Colonic mucosa (tissue), 4 donors: ENCODE measurements around the gene ESYT2. TPM values are rescaled to one million over a fixed set of nuclear protein-coding genes. Genes with fewer than 3 reads are reported as not detected.
A peak's percentile ranks its signal among the peaks of the same experiment; 100 is the strongest.

Experiments
- DNase-seq: peaks from one replicate; pipeline ENCODE4 v3.0.0-alpha.2; 2020
- H3K27ac ChIP-seq: fragments of 200-600 bp; one replicate; pipeline ENCODE4 v1.8.0; 2021
- H3K27me3 ChIP-seq: fragments of 200-600 bp; one replicate; pipeline ENCODE4 v1.8.0; 2021
- H3K36me3 ChIP-seq: fragments of 200-600 bp; one replicate; pipeline ENCODE4 v1.8.0; 2021
- H3K4me1 ChIP-seq: fragments of 200-600 bp; one replicate; pipeline ENCODE4 v1.8.0; 2021; ENCODE audit warnings: mild to moderate bottlenecking
- H3K4me3 ChIP-seq: fragments of 200-600 bp; one replicate; pipeline ENCODE4 v1.8.0; 2021
- H3K9ac ChIP-seq, 2 donors: one replicate each; pipeline ENCODE4 v1.7.0; 2013; ENCODE audit warnings: control low read depth in 2 of 2, low read depth in 2 of 2, low read length in 2 of 2
- H3K9me3 ChIP-seq: fragments of 200-600 bp; one replicate; pipeline ENCODE4 v1.8.0; 2021
- intact Hi-C: fragments of 100-400 bp; cut with DNase I; formaldehyde crosslinking; loops from one replicate; pipeline ENCODE4 v1.14.1; 2022
- total RNA-seq, 2 donors: library from RNA; stranded (reverse); fragmentation: NEBNext Ultra II Directional in 1 of 2; extraction: Animal tissue kit (Norgen Biotek cat#: 25700) in 1 of 2; gene quantifications; one replicate each; pipeline ENCODE4 v1.2.1, GENCODE V29; 2021
- TF ChIP-seq, protein P1 (sequence below): fragments of 200-600 bp; IDR thresholded peaks from one replicate; pipeline ENCODE4 v1.8.0; 2022; ENCODE audit warnings: antibody characterized with exemption, mild to moderate bottlenecking
- donor health status: healthy.
- donor health status: DM: no; HTN: no; CAD: no.
- donor health status: DM: no; HTN: no; CAD: no.

Gene ESYT2
- total RNA-seq, 2 donors from 2014 or later, result 57.5 to 105 TPM

- intact Hi-C loops, result no loop called here
- no peaks in the 10 kb centered on the region for H3K27me3 ChIP-seq
- no peaks in the 10 kb centered on the region for H3K9me3 ChIP-seq
- H3K4me1 ChIP-seq, result peaks cover 25% of the 10 kb centered on the region
- DNase-seq, result no peak
- H3K4me3 ChIP-seq, result no peak overlapping the region
- H3K36me3 ChIP-seq, result no peaks in the 10 kb centered on the region
- H3K9ac ChIP-seq, result no peak overlapping the region
- TF ChIP-seq, protein P1, sequence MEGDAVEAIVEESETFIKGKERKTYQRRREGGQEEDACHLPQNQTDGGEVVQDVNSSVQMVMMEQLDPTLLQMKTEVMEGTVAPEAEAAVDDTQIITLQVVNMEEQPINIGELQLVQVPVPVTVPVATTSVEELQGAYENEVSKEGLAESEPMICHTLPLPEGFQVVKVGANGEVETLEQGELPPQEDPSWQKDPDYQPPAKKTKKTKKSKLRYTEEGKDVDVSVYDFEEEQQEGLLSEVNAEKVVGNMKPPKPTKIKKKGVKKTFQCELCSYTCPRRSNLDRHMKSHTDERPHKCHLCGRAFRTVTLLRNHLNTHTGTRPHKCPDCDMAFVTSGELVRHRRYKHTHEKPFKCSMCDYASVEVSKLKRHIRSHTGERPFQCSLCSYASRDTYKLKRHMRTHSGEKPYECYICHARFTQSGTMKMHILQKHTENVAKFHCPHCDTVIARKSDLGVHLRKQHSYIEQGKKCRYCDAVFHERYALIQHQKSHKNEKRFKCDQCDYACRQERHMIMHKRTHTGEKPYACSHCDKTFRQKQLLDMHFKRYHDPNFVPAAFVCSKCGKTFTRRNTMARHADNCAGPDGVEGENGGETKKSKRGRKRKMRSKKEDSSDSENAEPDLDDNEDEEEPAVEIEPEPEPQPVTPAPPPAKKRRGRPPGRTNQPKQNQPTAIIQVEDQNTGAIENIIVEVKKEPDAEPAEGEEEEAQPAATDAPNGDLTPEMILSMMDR, result no peak
- H3K27ac ChIP-seq, result no peak overlapping the region
These were observed 5.3 kb downstream of the ESYT2 start for GRCh38 chr7:158824028-158824427.

GRCh38 chr7:158821171-158822031 lies 7.9 kb downstream of the ESYT2 start:
- H3K27ac ChIP-seq, result peak overlapping the region; percentile 84
- intact Hi-C loops, result no loop called here
- no peaks in the 10 kb centered on the region for H3K36me3 ChIP-seq
- no peak for DNase-seq
- peak overlapping the region in 1 of 2 donors; percentile 30 for H3K9ac ChIP-seq
- H3K9me3 ChIP-seq, result no peaks in the 10 kb centered on the region
- no peaks in the 10 kb centered on the region for H3K27me3 ChIP-seq
- peaks cover 30% of the 10 kb centered on the region for H3K4me1 ChIP-seq
- H3K4me3 ChIP-seq, result no peak overlapping the region
- TF ChIP-seq, protein P1, result no peak

- Histone ChIP-seq H3K4me1 (peaks cover 30% of the 10 kb centered on the region), H3K36me3 (no peaks in the 10 kb centered on the region), H3K27ac (peak overlapping the region; percentile 84), H3K9ac (no peak overlapping the region), H3K27me3 (no peaks in the 10 kb centered on the region), H3K9me3 (no peaks in the 10 kb centered on the region), H3K4me3 (no peak overlapping the region)
- TF ChIP-seq, protein P1, result no peak
- intact Hi-C loops, result no loop called here
- no peak for DNase-seq
These were observed 8.7 kb downstream of the ESYT2 start for GRCh38 chr7:158820656-158821055.

- H3K4me1 ChIP-seq, result peaks cover 34% of the 10 kb centered on the region
- TF ChIP-seq, protein P1, result no peak
- H3K27me3 ChIP-seq, result no peaks in the 10 kb centered on the region
- peak overlapping the region; percentile 83 for H3K27ac ChIP-seq
- no peaks in the 10 kb centered on the region for H3K36me3 ChIP-seq
- H3K4me3 ChIP-seq, result no peak overlapping the region
- no peak overlapping the region for H3K9ac ChIP-seq
- DNase-seq, result no peak
- no peaks in the 10 kb centered on the region for H3K9me3 ChIP-seq
- intact Hi-C loops, result no loop called here
These were observed 9.6 kb downstream of the ESYT2 start for GRCh38 chr7:158819571-158820203.

- Histone ChIP-seq H3K4me3 (no peak overlapping the region), H3K36me3 (no peaks in the 10 kb centered on the region), H3K4me1 (peaks cover 34% of the 10 kb centered on the region), H3K27ac (peak overlapping the region; percentile 83), H3K27me3 (no peaks in the 10 kb centered on the region), H3K9me3 (no peaks in the 10 kb centered on the region), H3K9ac (peak overlapping the region; percentile 57 to 70)
- TF ChIP-seq, protein P1, result no peak
- peak; percentile 82 for DNase-seq
- intact Hi-C loops, result no loop called here
These were observed 10.7 kb downstream of the ESYT2 start for GRCh38 chr7:158818325-158819213.
